ENCODE data around the gene ACTN3. TPM values are rescaled to one million over a fixed set of nuclear protein-coding genes. Genes with fewer than 3 reads are reported as not detected.
A peak's percentile ranks its signal among the peaks of the same experiment; 100 is the strongest.
"Not testable (repeated sequence)": the region's sequence is repeated elsewhere in the genome, so short reads cannot be mapped to it uniquely, and the experiment has no call there.

The ACTN3 gene
- total and polyA plus RNA-seq, 4 donors = 3.0 TPM; not detected in 3

GRCh38 chr11:66540598-66540997 lies 6.1 kb upstream of the ACTN3 start:
- H3K36me3 ChIP-seq (ENCODE audit: control insufficient read depth in 1 of 2, insufficient read depth in 2 of 2, low read length in 1 of 2); DNase-seq; H3K27ac ChIP-seq (ENCODE audit: low read depth in 1 of 2, low read length in 2 of 2); H3K4me3 ChIP-seq (ENCODE audit: low read length in 2 of 2); H3K9me3 ChIP-seq (ENCODE audit: control insufficient read depth, low read length); H3K4me1 ChIP-seq (ENCODE audit: control insufficient read depth in 1 of 2, insufficient read depth in 2 of 2, low read length in 2 of 2); intact Hi-C loops (cut with DNase I); H3K27me3 ChIP-seq (ENCODE audit: control insufficient read depth in 1 of 2, insufficient read depth in 2 of 2, low read length in 1 of 2); ATAC-seq (ENCODE audit: low FRiP score): not testable (repeated sequence)
- WGBS, 2 donors = 78 to 91% methylated on average over 6 to 8 of the region's 8 CpGs

GRCh38 chr11:66541892-66542291 lies 4.8 kb upstream of the ACTN3 start:
- WGBS, 2 donors = 42 to 56% methylated on average over 4 of the region's 4 CpGs

GRCh38 chr11:66542362-66542761 lies 4.3 kb upstream of the ACTN3 start:
- WGBS, 2 donors = 62 to 71% methylated on average over 10 of the region's 10 CpGs
- H3K4me1 ChIP-seq (ENCODE audit: control insufficient read depth in 1 of 2, insufficient read depth in 2 of 2, low read length in 2 of 2) = no peaks in the 10 kb centered on the region
- intact Hi-C loops (cut with DNase I) = no loop called here
- H3K27ac ChIP-seq (ENCODE audit: low read depth in 1 of 2, low read length in 2 of 2) = no peak overlapping the region
- H3K9me3 ChIP-seq (ENCODE audit: control insufficient read depth, low read length) = no peaks in the 10 kb centered on the region
- H3K4me3 ChIP-seq (ENCODE audit: low read length in 2 of 2) = no peak overlapping the region
- H3K36me3 ChIP-seq (ENCODE audit: control insufficient read depth in 1 of 2, insufficient read depth in 2 of 2, low read length in 1 of 2) = no peaks in the 10 kb centered on the region
- DNase-seq = no peak
- no peak for ATAC-seq (ENCODE audit: low FRiP score)
- H3K27me3 ChIP-seq (ENCODE audit: control insufficient read depth in 1 of 2, insufficient read depth in 2 of 2, low read length in 1 of 2) = no peaks in the 10 kb centered on the region

More at GRCh38 chr11:66541892-66542291, 4.8 kb upstream of the ACTN3 start:
- H3K4me3 ChIP-seq (ENCODE audit: low read length in 2 of 2) = no peak overlapping the region
- H3K27me3 ChIP-seq (ENCODE audit: control insufficient read depth in 1 of 2, insufficient read depth in 2 of 2, low read length in 1 of 2) = no peaks in the 10 kb centered on the region
- no peak for ATAC-seq (ENCODE audit: low FRiP score)
- no peaks in the 10 kb centered on the region for H3K9me3 ChIP-seq (ENCODE audit: control insufficient read depth, low read length)
- DNase-seq = no peak
- H3K4me1 ChIP-seq (ENCODE audit: control insufficient read depth in 1 of 2, insufficient read depth in 2 of 2, low read length in 2 of 2) = no peaks in the 10 kb centered on the region
- no peak overlapping the region for H3K27ac ChIP-seq (ENCODE audit: low read depth in 1 of 2, low read length in 2 of 2)
- intact Hi-C loops (cut with DNase I) = no loop called here
- no peaks in the 10 kb centered on the region for H3K36me3 ChIP-seq (ENCODE audit: control insufficient read depth in 1 of 2, insufficient read depth in 2 of 2, low read length in 1 of 2)

- 30 to 44% methylated on average over 26 of the region's 26 CpGs for WGBS, 2 donors
- Histone ChIP-seq H3K4me3 (ENCODE audit: low read length in 2 of 2) (no peak overlapping the region), H3K27me3 (ENCODE audit: control insufficient read depth in 1 of 2, insufficient read depth in 2 of 2, low read length in 1 of 2) (no peaks in the 10 kb centered on the region), H3K9me3 (ENCODE audit: control insufficient read depth, low read length) (no peaks in the 10 kb centered on the region), H3K4me1 (ENCODE audit: control insufficient read depth in 1 of 2, insufficient read depth in 2 of 2, low read length in 2 of 2) (no peaks in the 10 kb centered on the region), H3K36me3 (ENCODE audit: control insufficient read depth in 1 of 2, insufficient read depth in 2 of 2, low read length in 1 of 2) (no peaks in the 10 kb centered on the region), H3K27ac (ENCODE audit: low read depth in 1 of 2, low read length in 2 of 2) (no peak overlapping the region)
- DNase-seq = peak; percentile 71 to 84
- no peak for ATAC-seq (ENCODE audit: low FRiP score)
- intact Hi-C loops (cut with DNase I) = no loop called here
Measured at GRCh38 chr11:66543263-66544107, 3.2 kb upstream of the ACTN3 start.

GRCh38 chr11:66544952-66545351 lies 1.8 kb upstream of the ACTN3 start:
- intact Hi-C loops (cut with DNase I); H3K27me3 ChIP-seq (ENCODE audit: control insufficient read depth in 1 of 2, insufficient read depth in 2 of 2, low read length in 1 of 2); DNase-seq; H3K9me3 ChIP-seq (ENCODE audit: control insufficient read depth, low read length); H3K4me1 ChIP-seq (ENCODE audit: control insufficient read depth in 1 of 2, insufficient read depth in 2 of 2, low read length in 2 of 2); ATAC-seq (ENCODE audit: low FRiP score); H3K27ac ChIP-seq (ENCODE audit: low read depth in 1 of 2, low read length in 2 of 2); H3K36me3 ChIP-seq (ENCODE audit: control insufficient read depth in 1 of 2, insufficient read depth in 2 of 2, low read length in 1 of 2): not testable (repeated sequence)
- peak overlapping the region in 1 of 2 donors; percentile 78 for H3K4me3 ChIP-seq (ENCODE audit: low read length in 2 of 2)
- 73 to 79% methylated on average over 14 of the region's 14 CpGs for WGBS, 2 donors

DNA sequence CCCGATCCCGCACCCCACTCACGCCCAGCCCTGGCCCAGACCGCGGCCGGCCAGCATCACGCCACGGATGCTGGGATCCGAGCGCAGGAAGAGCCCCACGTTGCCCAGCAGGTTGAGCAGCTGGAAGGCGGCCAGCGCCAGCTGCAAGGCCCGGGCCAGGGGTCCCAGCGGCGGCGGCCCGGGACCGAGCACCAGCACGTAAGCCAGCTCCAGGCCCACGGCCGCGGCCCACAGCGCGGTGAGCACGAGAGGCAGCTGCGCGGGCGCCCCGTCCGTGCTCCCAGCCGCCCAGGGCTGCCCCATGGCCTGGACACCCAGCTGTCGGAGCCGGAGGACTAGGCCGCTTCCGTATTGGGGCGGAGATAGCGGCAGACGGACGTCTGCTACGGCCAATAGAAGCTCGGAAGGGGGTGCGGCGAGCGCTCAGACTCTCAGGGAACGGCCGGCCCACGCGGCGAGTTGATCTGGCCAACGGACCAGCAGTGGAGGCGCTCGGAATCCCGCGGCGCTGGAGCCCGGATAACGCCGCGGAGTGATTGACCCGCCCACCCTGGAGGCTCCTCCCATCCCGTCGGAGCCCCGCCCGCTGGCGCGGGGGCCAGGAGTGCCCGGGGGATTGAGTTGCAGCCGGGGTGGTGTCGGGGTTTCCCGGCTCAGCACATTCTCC lies 869 bp upstream of the ACTN3 start, which contains the start of gene ZDHHC24:
Gene ZDHHC24, minus strand, starts transcription at position 348 of the 667 bp plus-strand sequence. Its CDS starts 45 bp downstream, at position 303.
- Histone ChIP-seq H3K4me1 (ENCODE audit: control insufficient read depth in 1 of 2, insufficient read depth in 2 of 2, low read length in 2 of 2) (no peaks in the 10 kb centered on the region), H3K4me3 (ENCODE audit: low read length in 2 of 2) (peak within 1 kb of the TSS; percentile 71 to 78), H3K27ac (ENCODE audit: low read depth in 1 of 2, low read length in 2 of 2) (no peak within 1 kb of the TSS), H3K27me3 (ENCODE audit: control insufficient read depth in 1 of 2, insufficient read depth in 2 of 2, low read length in 1 of 2) (no peaks in the 10 kb centered on the region), H3K36me3 (ENCODE audit: control insufficient read depth in 1 of 2, insufficient read depth in 2 of 2, low read length in 1 of 2) (no peaks in the 10 kb centered on the region), H3K9me3 (ENCODE audit: control insufficient read depth, low read length) (no peaks in the 10 kb centered on the region)
- 0 to 1% methylated on average over 71 of the region's 71 CpGs for WGBS, 2 donors
- ATAC-seq (ENCODE audit: low FRiP score) (peak; percentile 97), DNase-seq (peak; percentile 99)
- intact Hi-C loops (cut with DNase I) = no loop called here

- Histone ChIP-seq H3K9me3 (ENCODE audit: control insufficient read depth, low read length) (no peaks in the 10 kb centered on the region), H3K27me3 (ENCODE audit: control insufficient read depth in 1 of 2, insufficient read depth in 2 of 2, low read length in 1 of 2) (no peaks in the 10 kb centered on the region), H3K36me3 (ENCODE audit: control insufficient read depth in 1 of 2, insufficient read depth in 2 of 2, low read length in 1 of 2) (no peaks in the 10 kb centered on the region), H3K4me3 (ENCODE audit: low read length in 2 of 2) (no peak overlapping the region), H3K27ac (ENCODE audit: low read depth in 1 of 2, low read length in 2 of 2) (no peak overlapping the region), H3K4me1 (ENCODE audit: control insufficient read depth in 1 of 2, insufficient read depth in 2 of 2, low read length in 2 of 2) (no peaks in the 10 kb centered on the region)
- ATAC-seq (ENCODE audit: low FRiP score) (no peak), DNase-seq (no peak)
- 31 to 32% methylated on average over 18 of the region's 18 CpGs for WGBS, 2 donors
- intact Hi-C loops (cut with DNase I) = no loop called here
Measured at GRCh38 chr11:66546966-66547661, 411 bp downstream of the ACTN3 start.

DNA sequence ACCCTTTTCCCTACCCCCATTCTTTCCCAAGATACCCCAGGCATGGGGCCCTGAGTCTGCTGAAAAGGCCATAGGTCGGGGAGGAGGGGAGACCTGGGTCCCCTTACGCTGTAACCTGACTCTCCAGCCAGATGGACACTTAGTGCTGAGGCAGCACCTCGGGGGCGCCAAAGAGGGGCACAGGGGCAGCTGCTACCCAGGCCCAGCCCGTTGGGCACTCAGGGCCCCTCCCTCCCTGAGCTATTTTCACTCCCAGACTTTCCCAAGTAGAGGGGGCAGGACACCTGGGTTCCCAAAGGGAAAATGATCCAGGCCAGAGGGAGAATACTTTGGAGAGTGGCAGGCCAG lies 933 bp downstream of the ACTN3 start:
- Histone ChIP-seq H3K36me3 (ENCODE audit: control insufficient read depth in 1 of 2, insufficient read depth in 2 of 2, low read length in 1 of 2) (no peaks in the 10 kb centered on the region), H3K4me1 (ENCODE audit: control insufficient read depth in 1 of 2, insufficient read depth in 2 of 2, low read length in 2 of 2) (no peaks in the 10 kb centered on the region), H3K27ac (ENCODE audit: low read depth in 1 of 2, low read length in 2 of 2) (no peak overlapping the region)

More for the DNA sequence above, 933 bp downstream of the ACTN3 start:
- intact Hi-C loops (cut with DNase I) = no loop called here
- Histone ChIP-seq H3K4me3 (ENCODE audit: low read length in 2 of 2) (no peak overlapping the region), H3K27me3 (ENCODE audit: control insufficient read depth in 1 of 2, insufficient read depth in 2 of 2, low read length in 1 of 2) (no peaks in the 10 kb centered on the region), H3K9me3 (ENCODE audit: control insufficient read depth, low read length) (no peaks in the 10 kb centered on the region)
- 51 to 61% methylated on average over 5 of the region's 5 CpGs for WGBS, 2 donors
- no peak for ATAC-seq (ENCODE audit: low FRiP score)
- DNase-seq = no peak

Data from aorta (tissue), 5 donors.